ENCODE data around the gene ZNF774. TPM values are rescaled to one million over a fixed set of nuclear protein-coding genes. Genes with fewer than 3 reads are reported as not detected.

Gene ZNF774
- total RNA-seq, 3 donors from 2014 or later: 0.46 to 1.2 (median 1.0) TPM

DNA sequence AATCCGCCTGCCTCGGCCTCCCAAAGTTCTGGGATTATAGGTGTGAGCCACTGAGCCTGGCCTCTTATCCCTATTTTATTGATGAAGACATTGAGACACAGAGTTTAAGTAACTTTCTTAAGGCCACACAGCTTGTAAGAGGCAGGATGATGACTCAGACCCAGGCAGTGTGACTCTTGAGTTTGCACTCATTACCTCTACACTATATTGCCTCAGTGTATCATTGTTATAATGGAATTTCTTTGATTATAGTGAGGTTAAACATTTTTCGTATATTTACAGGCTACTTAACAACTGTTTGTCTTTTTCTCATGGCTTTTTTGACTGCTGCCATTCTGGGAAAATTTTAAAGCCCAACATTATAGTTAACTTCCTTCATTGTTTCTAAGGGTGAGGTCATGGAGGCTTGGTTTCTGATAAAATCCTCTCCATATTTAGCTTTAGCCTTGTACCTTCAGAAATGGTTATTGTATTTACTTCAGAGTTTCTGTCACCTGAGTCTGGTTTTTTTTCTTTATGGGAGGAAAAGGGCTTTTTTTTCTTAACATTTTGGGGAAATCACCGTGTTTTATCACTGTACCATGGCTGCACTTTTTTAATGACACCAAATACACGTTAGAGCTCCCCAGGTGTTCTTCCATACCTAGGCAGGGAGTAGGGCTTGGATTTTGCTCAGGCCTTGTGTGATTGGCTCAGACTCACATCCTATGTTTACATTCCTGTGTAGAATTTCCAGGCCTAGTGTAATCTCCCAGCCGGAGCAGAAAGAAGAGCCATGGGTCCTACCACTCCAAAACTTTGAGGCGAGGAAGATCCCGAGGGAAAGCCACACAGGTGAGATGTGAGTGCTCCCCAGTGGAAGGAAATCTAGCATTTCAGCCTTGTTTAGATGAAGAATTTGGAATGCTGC, 6.3 kb downstream of the ZNF774 start:
- no peaks in the 10 kb centered on the region for H3K36me3 Mint-ChIP-seq (ENCODE audit: insufficient read depth)
- no peaks in the 10 kb centered on the region for H3K9me3 Mint-ChIP-seq
- peak in 1 of 2 donors; percentile 54 for ATAC-seq
- H3K4me3 Mint-ChIP-seq: no peak overlapping the region
- no peaks in the 10 kb centered on the region for H3K27me3 Mint-ChIP-seq (ENCODE audit: low read depth)
- peaks cover 14% of the 10 kb centered on the region for H3K4me1 Mint-ChIP-seq (ENCODE audit: low read depth)
- no peak for DNase-seq

DNA sequence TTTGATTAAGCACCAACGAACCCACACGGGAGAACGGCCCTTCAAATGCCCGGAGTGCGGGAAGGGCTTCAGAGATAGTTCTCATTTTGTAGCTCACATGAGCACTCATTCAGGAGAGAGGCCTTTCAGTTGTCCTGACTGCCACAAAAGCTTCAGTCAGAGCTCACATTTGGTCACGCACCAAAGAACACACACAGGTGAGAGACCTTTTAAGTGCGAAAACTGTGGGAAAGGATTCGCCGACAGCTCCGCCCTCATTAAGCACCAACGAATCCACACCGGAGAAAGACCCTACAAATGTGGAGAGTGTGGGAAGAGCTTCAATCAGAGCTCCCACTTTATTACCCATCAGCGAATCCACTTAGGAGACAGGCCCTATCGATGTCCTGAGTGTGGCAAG, 8.7 kb downstream of the ZNF774 start:
- no peak for ATAC-seq
- Mint-ChIP-seq H3K36me3 (ENCODE audit: insufficient read depth) (no peaks in the 10 kb centered on the region), H3K4me1 (ENCODE audit: low read depth) (peaks cover 21% of the 10 kb centered on the region), H3K4me3 (no peak overlapping the region), H3K27me3 (ENCODE audit: low read depth) (no peaks in the 10 kb centered on the region), H3K9me3 (no peaks in the 10 kb centered on the region)
- no peak for DNase-seq

DNA sequence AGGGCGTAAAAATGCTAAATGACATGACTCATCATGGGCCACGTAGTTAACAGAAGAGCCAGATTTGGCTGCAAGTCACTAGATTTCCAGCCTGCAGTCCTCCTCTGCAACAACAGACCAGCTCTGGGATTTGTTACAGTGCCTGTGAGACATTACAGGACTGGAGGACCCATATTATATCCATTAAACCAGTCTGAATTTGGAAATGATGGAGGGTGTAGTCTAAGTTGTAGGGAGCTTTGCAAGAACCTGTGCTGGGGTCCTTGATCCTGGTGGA, 10.8 kb downstream of the ZNF774 start:
- Mint-ChIP-seq H3K4me3 (no peak overlapping the region), H3K27me3 (ENCODE audit: low read depth) (no peaks in the 10 kb centered on the region), H3K4me1 (ENCODE audit: low read depth) (peaks cover 21% of the 10 kb centered on the region), H3K36me3 (ENCODE audit: insufficient read depth) (no peaks in the 10 kb centered on the region), H3K9me3 (no peaks in the 10 kb centered on the region)
- no peak for ATAC-seq
- DNase-seq: no peak

DNA sequence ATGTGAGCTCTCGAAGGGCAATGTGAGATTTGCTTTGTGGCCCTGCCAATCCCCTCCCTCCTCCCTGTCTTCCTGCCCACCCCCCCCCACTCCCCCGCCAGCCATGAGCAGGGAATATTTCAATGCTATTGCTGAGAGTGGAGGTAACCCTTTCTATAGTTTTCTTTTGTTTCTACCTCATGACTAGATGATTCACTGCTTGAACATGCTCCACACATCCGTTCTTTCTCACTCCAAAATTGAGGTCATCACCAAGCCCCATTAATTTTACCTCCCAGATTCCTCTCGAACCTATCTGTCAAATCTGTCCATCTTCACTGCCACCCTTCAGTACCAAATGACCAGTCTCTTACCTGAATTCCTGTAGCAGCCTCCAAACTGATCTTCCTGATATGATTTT, 12.2 kb downstream of the ZNF774 start:
- DNase-seq (no peak), ATAC-seq (no peak)
- Mint-ChIP-seq H3K27me3 (ENCODE audit: low read depth) (no peaks in the 10 kb centered on the region), H3K4me3 (no peak overlapping the region), H3K9me3 (no peaks in the 10 kb centered on the region), H3K36me3 (ENCODE audit: insufficient read depth) (no peaks in the 10 kb centered on the region), H3K4me1 (ENCODE audit: low read depth) (peaks cover 21% of the 10 kb centered on the region)

DNA sequence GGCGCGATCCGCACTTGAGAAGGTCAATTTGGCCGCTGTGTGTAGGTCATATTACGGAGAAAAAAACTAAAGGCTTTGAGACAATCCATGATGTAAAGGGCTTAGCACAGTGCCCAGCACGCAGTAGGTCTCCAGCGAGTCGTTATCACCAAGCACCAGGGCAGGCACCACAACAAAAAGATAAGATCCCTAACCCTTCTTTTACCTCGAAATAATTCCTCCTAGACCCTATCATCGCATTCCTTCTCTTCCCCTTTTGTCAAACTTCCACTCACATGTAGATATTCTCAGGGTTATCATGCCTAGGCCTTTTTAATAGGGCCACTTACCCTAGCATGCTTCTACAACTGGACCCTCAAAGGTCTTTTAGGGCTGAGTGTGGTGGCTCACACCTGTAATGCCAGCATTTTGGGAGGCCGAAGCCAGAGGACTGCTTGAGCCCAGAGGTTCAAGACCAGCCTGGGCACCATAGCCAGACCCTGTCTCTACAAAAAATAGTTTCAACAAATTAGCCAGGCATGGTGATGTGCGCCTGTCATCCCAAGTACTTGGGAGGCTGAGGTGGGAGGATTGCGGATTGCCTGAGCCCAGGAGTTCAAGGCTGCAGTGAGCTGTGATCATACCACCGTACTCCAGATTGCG, 13.5 kb downstream of the ZNF774 start:
- H3K4me3 Mint-ChIP-seq: no peak overlapping the region
- peaks cover 23% of the 10 kb centered on the region for H3K4me1 Mint-ChIP-seq (ENCODE audit: low read depth)
- H3K9me3 Mint-ChIP-seq: no peaks in the 10 kb centered on the region
- DNase-seq: no peak
- ATAC-seq: no peak
- no peaks in the 10 kb centered on the region for H3K27me3 Mint-ChIP-seq (ENCODE audit: low read depth)
- H3K36me3 Mint-ChIP-seq (ENCODE audit: insufficient read depth): no peaks in the 10 kb centered on the region

DNA sequence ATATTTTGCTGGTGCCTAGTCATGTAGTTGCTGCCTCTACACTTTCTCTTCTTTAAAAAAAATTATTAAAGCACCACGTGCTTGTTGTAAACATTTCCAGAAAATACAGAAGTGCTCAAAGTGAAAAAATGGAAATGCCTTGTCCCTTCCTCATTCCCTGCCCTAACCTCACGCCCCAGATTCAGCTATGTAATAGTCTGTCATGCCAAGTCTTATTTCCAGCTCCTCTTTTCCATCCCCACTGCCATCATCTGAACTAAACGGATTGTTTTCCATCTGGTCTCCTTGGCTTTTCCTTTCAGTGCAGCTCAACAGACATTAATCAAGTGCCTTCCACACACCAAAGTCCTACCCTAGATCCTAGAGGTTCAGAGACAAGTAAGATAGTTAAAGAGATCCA, 15.5 kb downstream of the ZNF774 start:
- no peaks in the 10 kb centered on the region for H3K36me3 Mint-ChIP-seq (ENCODE audit: insufficient read depth)
- no peaks in the 10 kb centered on the region for H3K27me3 Mint-ChIP-seq (ENCODE audit: low read depth)
- DNase-seq (no peak), ATAC-seq (no peak)
- no peak overlapping the region for H3K4me3 Mint-ChIP-seq
- H3K9me3 Mint-ChIP-seq: no peaks in the 10 kb centered on the region
- peaks cover 15% of the 10 kb centered on the region for H3K4me1 Mint-ChIP-seq (ENCODE audit: low read depth)

DNA sequence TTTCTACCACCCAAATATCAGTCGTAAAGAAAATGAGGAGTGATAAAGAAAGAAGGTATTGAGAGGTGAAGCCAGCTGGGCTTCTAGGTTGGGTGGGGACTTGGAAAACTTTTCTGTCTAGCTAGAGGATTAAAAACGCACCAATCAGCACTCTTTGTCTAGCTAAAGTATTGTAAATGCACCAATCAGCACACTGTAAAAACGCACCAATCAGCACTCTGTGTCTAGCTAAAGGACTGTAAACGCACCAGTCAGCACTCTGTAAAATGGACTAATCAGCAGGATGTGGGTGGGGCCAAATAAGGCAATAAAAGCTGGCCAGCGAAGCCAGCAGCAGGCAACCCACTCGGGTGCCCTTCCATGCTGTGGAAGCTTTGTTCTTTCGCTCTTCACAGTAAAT, 23.0 kb downstream of the ZNF774 start:
- Mint-ChIP-seq H3K27me3 (ENCODE audit: low read depth) (no peaks in the 10 kb centered on the region), H3K9me3 (peaks cover 4% of the 10 kb centered on the region), H3K36me3 (ENCODE audit: insufficient read depth) (no peaks in the 10 kb centered on the region), H3K4me3 (no peak overlapping the region), H3K4me1 (ENCODE audit: low read depth) (peaks cover 41% of the 10 kb centered on the region)
- ATAC-seq (no peak), DNase-seq (no peak)

DNA sequence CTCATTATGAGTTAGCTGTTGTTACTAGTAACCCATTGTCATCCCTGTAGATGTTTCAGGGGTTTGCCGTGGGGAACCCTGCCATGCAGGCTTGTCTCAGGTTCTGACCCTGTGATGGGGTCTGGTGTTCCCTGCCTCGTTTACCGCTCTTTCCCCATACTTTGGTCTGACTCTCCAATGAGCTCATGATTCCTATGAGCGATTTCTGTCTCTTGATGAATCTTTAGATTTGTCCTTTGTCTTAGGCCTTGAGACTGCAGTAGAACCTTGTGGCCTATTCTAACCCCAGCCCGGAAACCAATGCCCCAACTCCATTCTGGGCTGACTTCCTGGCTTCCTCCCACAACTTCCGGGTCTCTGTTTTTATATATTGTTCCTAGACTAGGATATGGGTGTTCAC, 24.7 kb downstream of the ZNF774 start:
- ATAC-seq (peak; percentile 86), DNase-seq (peak; percentile 46)
- H3K4me3 Mint-ChIP-seq: peak overlapping the region; percentile 49
- peaks cover 43% of the 10 kb centered on the region for H3K4me1 Mint-ChIP-seq (ENCODE audit: low read depth)
- H3K9me3 Mint-ChIP-seq: peaks cover 4% of the 10 kb centered on the region
- no peaks in the 10 kb centered on the region for H3K27me3 Mint-ChIP-seq (ENCODE audit: low read depth)
- no peaks in the 10 kb centered on the region for H3K36me3 Mint-ChIP-seq (ENCODE audit: insufficient read depth)

DNA sequence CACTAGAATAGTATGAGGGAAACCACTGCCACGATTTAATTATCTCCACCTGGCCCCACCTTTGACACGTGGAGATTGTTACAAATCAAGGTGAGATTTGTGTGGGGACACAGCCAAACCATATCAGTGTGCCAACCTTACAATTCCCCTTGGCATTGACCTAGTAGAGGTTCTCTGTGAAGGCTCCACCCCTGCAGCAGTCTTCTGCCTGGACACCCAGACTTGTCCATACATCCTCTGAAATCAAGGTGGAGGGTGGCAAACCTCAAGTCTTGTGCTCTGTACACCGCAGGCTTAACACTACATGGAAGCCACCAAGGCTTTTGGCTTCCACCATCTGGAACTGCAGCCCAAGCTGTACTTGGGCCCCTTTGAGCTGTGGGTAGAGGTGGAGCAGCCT, 27.2 kb downstream of the ZNF774 start:
- DNase-seq (no peak), ATAC-seq (no peak)
- Mint-ChIP-seq H3K4me3 (no peak overlapping the region), H3K4me1 (ENCODE audit: low read depth) (peaks cover 43% of the 10 kb centered on the region), H3K36me3 (ENCODE audit: insufficient read depth) (no peaks in the 10 kb centered on the region), H3K27me3 (ENCODE audit: low read depth) (no peaks in the 10 kb centered on the region), H3K9me3 (peaks cover 4% of the 10 kb centered on the region)

DNA sequence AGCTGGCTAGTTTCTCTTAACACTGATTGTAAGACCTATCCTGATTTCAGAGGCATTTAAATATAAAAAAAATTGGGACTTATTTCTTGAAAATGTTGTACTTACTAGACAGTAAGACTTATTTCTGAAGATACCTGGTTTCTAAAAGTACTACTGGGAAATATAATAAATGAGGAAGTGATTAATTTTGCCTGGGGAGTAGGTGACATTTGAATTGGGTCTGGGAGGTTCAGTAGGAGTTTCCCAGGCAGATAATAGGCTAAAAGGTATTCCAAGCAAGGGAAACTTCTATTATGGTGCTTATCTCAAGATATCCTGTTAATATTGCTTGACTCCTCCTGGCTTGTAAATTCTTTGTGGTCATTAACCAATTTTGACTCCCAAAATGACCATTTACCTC, 29.4 kb downstream of the ZNF774 start:
- no peak overlapping the region for H3K4me3 Mint-ChIP-seq
- no peak for ATAC-seq
- H3K36me3 Mint-ChIP-seq (ENCODE audit: insufficient read depth): no peaks in the 10 kb centered on the region
- no peaks in the 10 kb centered on the region for H3K27me3 Mint-ChIP-seq (ENCODE audit: low read depth)
- H3K9me3 Mint-ChIP-seq: peaks cover 4% of the 10 kb centered on the region
- H3K4me1 Mint-ChIP-seq (ENCODE audit: low read depth): peaks cover 28% of the 10 kb centered on the region
- DNase-seq: no peak

DNA sequence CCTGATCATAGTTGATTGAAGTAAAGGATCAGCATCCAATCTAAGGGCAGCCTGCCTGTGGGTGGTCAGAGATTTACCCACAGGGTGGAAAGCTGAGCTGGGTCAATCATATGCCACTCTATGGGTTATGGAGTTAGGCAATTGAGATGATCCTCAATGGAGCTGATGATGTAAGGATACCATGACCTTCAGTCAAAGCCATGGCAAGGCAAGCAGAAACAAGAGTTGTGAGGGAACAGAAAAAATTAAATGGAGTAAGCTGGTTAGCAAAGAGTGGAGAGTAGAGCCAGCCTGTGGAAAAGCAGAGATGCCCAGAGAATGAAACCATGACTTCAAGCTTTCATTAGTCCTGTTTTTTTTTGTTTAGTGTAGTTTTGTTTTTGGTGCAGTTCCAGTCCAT, 30.2 kb downstream of the ZNF774 start:
- Mint-ChIP-seq H3K36me3 (ENCODE audit: insufficient read depth) (no peaks in the 10 kb centered on the region), H3K4me3 (no peak overlapping the region), H3K27me3 (ENCODE audit: low read depth) (no peaks in the 10 kb centered on the region), H3K9me3 (peaks cover 4% of the 10 kb centered on the region), H3K4me1 (ENCODE audit: low read depth) (peaks cover 22% of the 10 kb centered on the region)
- no peak for ATAC-seq
- no peak for DNase-seq

DNA sequence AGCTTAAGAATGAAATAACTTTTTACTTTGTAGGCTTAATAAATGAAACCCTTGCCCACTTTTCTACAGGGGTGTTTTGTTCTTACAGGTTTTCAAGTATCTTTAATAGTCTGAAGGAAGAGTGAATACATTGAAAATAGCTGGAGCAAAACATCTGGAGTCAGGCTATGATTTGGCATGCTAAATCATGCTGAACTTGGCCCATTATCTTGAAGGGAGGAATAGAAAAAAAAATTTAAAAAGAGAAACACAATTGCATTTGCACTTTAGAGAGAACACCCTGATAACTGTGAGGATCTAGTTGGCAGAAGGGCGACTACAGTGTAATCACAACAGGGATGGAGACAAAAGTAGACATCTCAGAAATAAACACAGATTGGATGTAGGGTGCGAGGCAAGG, 34.1 kb downstream of the ZNF774 start:
- Mint-ChIP-seq H3K4me1 (ENCODE audit: low read depth) (peaks cover 28% of the 10 kb centered on the region), H3K9me3 (no peaks in the 10 kb centered on the region), H3K27me3 (ENCODE audit: low read depth) (no peaks in the 10 kb centered on the region), H3K4me3 (no peak overlapping the region), H3K36me3 (ENCODE audit: insufficient read depth) (peaks cover 9% of the 10 kb centered on the region)
- no peak for DNase-seq
- no peak for ATAC-seq

DNA sequence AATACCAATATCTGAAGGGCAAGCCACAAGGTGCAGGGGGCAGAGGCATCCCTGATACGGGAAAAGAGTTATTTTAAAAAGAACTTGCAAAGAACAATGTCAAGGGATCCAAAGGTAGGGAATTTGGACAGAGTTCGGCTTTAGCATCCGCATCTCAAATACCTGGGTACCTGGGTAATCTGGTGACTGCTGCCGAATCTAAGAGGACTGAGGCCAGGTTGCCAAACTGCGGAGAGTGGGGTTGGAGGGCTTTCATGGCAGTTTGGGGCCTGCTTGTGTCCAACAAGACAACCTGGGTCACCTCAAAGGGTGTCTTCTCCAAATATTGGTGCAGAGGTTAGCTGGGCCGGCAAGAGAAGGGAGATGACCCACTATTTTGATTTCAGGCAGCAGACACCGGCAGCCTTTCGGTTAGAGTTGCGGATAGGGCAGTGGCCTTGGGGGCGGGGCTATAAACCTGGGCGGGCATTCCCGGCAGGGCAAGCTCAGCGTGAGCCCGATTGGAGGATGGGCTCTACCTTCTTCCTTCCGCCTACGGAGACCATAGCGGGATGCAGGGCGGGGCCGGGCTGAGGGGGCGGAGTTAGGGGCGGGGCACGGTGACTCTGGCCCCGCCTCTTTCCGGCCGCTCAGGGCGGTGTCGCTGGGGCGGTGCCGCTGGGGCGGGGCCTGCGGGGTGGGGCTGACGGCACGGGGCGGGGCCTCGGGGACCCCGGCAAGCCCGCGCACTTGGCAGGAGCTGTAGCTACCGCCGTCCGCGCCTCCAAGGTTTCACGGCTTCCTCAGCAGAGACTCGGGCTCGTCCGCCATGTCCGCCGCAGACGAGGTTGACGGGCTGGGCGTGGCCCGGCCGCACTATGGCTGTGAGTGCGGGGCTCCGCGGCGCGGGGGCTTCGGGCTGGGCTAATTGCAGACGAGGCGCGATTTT, 35.7 kb downstream of the ZNF774 start, which contains the start of gene IQGAP1:
TSS of gene IQGAP1 (plus strand) at position 709 of the 928 bp plus-strand sequence. CDS start at position 809, 100 bp downstream.
- peak within 1 kb of the TSS; percentile 87 for H3K4me3 Mint-ChIP-seq
- no peaks in the 10 kb centered on the region for H3K27me3 Mint-ChIP-seq (ENCODE audit: low read depth)
- peak; percentile 95 to 96 for ATAC-seq
- H3K9me3 Mint-ChIP-seq: no peaks in the 10 kb centered on the region
- peak; percentile 94 for DNase-seq
- peaks cover 22% of the 10 kb centered on the region for H3K36me3 Mint-ChIP-seq (ENCODE audit: insufficient read depth)
- peaks cover 41% of the 10 kb centered on the region for H3K4me1 Mint-ChIP-seq (ENCODE audit: low read depth)

Data from activated T-cell treated with anti-CD3 and anti-CD28 coated beads, Interleukin-2, amount 50 U/mL, for 4 hours (primary cell).